HAP-1 (cell line): ENCODE measurements around the gene PHACTR2.

ENCODE experiments used
- DNase-seq, 2 experiments: peaks; one replicate each; pipeline ENCODE4 v3.0.0-alpha.2; 2016 to 2020; ENCODE audit warnings: low spot score in 2 of 2
- H3K27me3 ChIP-seq: fragments of 250-450 bp; sonication (Bioruptor Pico); 2 replicates; pipeline ENCODE4 v1.5.1; 2020; ENCODE audit warnings: low read depth, mild to moderate bottlenecking, moderate library complexity
- H3K36me3 ChIP-seq: fragments of 250-450 bp; sonication (Bioruptor Pico); replicated peaks from 2 replicates; pipeline ENCODE4 v1.5.1; 2020; ENCODE audit warnings: mild to moderate bottlenecking
- H3K4me1 ChIP-seq: fragments of 250-450 bp; sonication (Bioruptor Pico); 2 replicates; pipeline ENCODE4 v1.5.1; 2020; ENCODE audit warnings: mild to moderate bottlenecking
- H3K4me3 ChIP-seq: fragments of 250-450 bp; sonication (Bioruptor Pico); 2 replicates; pipeline ENCODE4 v1.5.1; 2020; ENCODE audit warnings: mild to moderate bottlenecking, moderate library complexity
- H3K9me3 ChIP-seq: fragments of 250-450 bp; sonication (Bioruptor Pico); 2 replicates; pipeline ENCODE4 v1.5.1; 2020; ENCODE audit warnings: mild to moderate bottlenecking, moderate library complexity
- in situ Hi-C: fragments of 300-500 bp; cut with MboI; formaldehyde crosslinking; loops from 3 replicates; pipeline ENCODE4 v1.14.3; 2020; ENCODE audit warnings: low sequenced_read_pairs, inconsistent platforms, mixed read lengths

Gene PHACTR2

DNA sequence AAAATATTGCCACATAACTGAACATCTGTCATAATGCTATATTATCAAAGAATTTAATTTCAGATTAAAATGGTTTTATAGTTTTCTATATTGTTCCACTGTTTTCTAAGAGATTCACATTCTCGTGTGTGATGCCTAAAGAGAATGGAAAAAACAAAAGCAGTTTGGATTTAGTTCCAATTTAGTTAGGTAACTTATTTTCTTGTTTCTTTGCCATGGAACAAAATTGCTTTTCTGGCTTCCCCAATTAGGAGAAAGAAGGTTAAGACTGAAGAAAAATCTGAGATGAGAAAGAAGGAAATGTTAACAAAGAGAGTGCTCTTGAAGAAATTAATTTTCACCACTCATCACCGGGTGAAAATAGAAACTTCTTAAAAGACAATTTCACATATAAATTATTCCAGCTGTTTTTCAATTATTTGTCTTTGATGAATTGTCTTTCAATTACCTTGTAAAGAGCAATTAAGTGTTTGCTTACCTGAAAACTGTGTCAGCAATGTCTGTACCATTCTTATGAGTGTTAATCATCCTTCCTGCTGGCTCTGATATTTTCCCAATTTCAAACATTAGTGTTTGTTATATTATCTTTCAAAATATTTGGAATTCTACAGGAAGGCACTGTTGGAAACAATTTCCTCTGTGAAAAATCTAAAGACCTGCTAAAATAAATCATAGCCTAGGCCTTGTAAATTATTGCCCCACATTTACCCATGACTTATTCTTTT lies 19.5 kb downstream of the PHACTR2 start:
- no peak for DNase-seq
- no peaks in the 10 kb centered on the region for H3K36me3 ChIP-seq
- no peaks in the 10 kb centered on the region for H3K9me3 ChIP-seq
- no peaks in the 10 kb centered on the region for H3K27me3 ChIP-seq
- no peak overlapping the region for H3K4me3 ChIP-seq
- H3K4me1 ChIP-seq = no peaks in the 10 kb centered on the region
- in situ Hi-C loops = no loop called here

DNA sequence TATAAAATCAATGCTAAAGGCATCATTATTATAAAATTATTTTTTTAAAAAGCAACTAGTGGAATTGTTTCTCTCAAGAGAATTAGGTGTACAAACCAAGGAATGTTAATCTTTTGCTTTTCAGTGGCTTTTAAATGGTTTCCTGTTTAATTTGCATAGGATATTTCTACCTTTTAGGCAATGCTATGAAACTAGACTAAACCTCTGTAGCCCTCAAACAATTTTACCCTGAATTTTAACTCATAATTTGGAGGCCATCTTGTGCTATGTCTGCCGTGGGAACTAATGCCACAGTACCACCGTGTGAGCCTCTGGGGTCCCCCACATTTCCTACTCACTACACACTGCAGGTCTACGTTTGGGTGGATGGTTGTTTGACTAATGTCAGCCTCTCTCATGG lies 20.6 kb downstream of the PHACTR2 start:
- no peaks in the 10 kb centered on the region for H3K36me3 ChIP-seq
- no peaks in the 10 kb centered on the region for H3K9me3 ChIP-seq
- no peaks in the 10 kb centered on the region for H3K27me3 ChIP-seq
- no peaks in the 10 kb centered on the region for H3K4me1 ChIP-seq
- in situ Hi-C loops = no loop called here
- DNase-seq = no peak
- H3K4me3 ChIP-seq = no peak overlapping the region

DNA sequence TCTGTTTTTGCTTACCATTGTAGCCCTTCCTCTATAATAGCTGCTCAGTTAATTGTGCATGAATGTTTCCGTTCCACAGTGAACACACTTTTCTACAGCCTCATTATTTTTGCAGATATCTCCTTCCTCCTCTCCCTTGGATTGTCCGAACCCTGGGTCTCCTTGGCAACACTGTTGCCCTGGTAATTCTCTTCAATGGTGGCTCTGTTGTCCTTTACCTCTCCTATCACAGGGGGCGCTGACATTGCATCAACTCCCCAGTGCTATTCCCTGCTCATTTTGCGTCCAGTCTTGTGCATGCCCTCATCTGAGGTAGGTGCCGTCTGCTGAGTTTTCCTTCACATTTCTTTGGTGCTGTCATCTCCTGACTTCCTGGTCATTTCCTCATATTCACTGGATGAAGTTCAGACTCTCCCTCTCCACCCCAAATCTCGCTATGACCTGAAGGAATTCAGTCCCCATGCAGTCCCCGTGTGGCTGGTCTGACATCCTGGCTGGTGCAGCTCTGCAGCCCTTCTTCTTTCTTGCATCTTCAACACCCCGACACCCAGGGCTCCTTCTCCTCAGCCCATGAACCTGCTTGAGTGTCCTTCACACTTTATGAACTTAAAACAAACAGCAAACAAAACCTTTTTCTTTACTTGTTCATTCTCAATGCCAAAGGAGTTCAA lies 21.1 kb downstream of the PHACTR2 start:
- no peak overlapping the region for H3K4me3 ChIP-seq
- peak in 1 of 2 experiments; percentile 10 for DNase-seq
- in situ Hi-C loops = no loop called here
- H3K36me3 ChIP-seq = no peaks in the 10 kb centered on the region
- no peaks in the 10 kb centered on the region for H3K4me1 ChIP-seq
- no peaks in the 10 kb centered on the region for H3K27me3 ChIP-seq
- no peaks in the 10 kb centered on the region for H3K9me3 ChIP-seq

DNA sequence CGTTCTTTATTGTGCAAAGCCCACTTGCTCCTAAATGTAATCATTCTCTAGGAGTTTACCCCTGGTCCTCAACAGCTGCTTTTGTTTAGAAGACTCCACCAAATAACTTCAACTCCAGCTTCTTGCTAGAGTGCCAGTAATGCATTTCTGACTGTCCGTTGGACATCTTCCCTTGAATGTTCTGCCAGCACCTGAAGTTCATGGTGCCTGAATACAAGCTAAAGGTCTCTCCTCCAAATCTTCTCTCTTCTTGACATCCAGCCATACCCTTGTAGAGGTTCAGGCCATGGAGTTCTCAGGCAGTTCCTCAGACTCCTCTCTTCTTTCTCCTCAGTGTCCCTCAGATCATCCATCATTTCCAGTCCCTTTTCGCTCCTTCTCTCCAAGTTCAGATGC lies 21.7 kb downstream of the PHACTR2 start:
- no peak for DNase-seq
- Histone ChIP-seq H3K4me1 (no peaks in the 10 kb centered on the region), H3K36me3 (no peaks in the 10 kb centered on the region), H3K27me3 (no peaks in the 10 kb centered on the region), H3K9me3 (no peaks in the 10 kb centered on the region), H3K4me3 (no peak overlapping the region)
- in situ Hi-C loops = no loop called here

DNA sequence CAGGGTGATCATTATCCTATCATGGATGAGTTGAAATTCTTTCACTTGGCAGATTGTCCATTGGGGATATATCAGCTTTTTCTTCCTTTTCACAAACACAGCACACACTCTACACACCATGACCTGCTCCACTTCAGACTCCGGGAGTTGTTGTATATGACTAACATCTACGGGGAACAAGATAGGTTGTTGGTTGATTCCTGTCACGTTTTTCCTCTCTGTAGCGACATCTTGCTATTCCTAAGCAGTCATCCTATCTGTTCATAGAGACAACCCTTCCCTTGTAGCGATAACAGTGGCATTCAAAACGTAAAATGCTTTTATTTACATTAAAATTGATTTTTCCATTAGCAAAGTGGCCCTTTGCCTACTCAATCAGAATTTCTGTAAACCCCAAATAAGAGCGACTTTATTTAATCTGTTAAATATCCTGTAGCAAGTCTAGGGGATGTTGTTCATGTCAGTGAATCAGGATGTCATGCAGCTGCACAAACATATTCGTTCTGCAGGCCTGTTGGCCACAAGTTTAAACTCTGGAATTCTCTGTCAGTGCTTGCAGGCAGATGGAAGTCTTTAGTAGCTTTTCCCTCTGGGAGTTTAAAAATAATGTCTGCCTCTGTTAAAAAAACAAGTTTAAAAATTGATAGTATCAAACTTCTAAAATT lies 23.1 kb downstream of the PHACTR2 start:
- H3K36me3 ChIP-seq = no peaks in the 10 kb centered on the region
- no peak overlapping the region for H3K4me3 ChIP-seq
- no peak for DNase-seq
- no peaks in the 10 kb centered on the region for H3K27me3 ChIP-seq
- H3K4me1 ChIP-seq = no peaks in the 10 kb centered on the region
- in situ Hi-C loops = no loop called here
- no peaks in the 10 kb centered on the region for H3K9me3 ChIP-seq

DNA sequence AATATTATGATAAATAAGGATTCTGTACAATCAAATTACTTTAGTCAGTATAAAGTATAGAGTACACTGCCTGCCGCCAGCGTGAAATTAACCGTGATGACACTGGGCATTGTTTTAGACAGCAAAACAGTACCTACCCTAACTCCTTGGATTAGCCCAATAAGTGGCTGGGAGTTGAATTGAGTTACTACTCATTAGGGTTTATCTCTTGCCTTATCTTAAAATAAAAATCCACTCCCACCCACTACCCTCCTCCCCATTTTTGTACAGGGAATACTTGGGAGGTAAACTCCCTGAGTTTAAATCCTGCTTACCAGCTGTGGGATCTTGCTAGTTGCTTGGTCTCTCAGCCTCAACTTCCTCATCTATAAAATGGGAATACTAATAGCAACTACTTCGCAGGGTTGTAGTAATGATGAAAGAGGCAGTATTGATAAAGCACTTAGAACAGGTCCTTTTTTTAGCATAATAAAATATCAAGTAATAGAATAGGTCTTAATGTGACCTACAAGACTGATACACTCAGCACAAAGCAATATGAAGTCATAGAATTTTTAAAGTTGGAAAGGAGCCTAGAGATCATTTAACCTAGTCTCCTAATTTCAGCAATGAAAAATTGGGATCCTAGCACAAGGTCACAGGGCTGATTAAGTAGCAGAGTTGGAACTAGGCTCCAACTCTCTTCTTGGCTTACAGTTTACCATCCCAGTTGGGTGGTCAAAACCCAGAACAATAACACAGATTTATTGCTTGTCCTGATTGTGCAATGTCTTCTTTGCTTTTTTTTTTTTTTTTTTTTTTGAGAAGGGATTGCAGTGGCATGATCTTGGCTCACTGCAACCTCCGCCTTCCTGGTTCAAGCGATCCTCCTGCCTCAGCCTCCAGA lies 23.8 kb downstream of the PHACTR2 start:
- DNase-seq = no peak
- Histone ChIP-seq H3K4me3 (no peak overlapping the region), H3K27me3 (no peaks in the 10 kb centered on the region), H3K9me3 (no peaks in the 10 kb centered on the region), H3K4me1 (no peaks in the 10 kb centered on the region), H3K36me3 (no peaks in the 10 kb centered on the region)
- in situ Hi-C loops = no loop called here

DNA sequence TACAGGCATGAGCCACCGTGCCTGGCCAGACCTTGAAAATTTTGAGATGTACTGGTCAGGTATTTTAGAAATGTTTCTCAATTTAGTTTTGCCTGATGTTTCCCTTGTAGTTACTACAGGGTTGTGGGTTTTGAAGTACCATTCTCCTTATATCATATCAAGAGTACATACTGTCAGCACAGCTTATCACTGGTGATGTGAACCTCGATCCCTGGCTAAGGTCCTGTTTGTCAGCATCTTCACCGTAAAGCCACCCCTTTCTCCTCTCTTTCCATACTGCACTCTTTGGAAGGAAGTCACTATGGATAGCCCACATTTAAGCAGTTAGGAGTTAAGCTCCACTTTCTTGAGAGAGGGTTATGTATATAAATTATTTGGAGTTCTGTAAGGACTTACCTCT lies 27.8 kb downstream of the PHACTR2 start:
- H3K27me3 ChIP-seq = no peaks in the 10 kb centered on the region
- in situ Hi-C loops = no loop called here
- no peaks in the 10 kb centered on the region for H3K36me3 ChIP-seq
- no peaks in the 10 kb centered on the region for H3K4me1 ChIP-seq
- H3K4me3 ChIP-seq = no peak overlapping the region
- no peaks in the 10 kb centered on the region for H3K9me3 ChIP-seq
- no peak for DNase-seq

DNA sequence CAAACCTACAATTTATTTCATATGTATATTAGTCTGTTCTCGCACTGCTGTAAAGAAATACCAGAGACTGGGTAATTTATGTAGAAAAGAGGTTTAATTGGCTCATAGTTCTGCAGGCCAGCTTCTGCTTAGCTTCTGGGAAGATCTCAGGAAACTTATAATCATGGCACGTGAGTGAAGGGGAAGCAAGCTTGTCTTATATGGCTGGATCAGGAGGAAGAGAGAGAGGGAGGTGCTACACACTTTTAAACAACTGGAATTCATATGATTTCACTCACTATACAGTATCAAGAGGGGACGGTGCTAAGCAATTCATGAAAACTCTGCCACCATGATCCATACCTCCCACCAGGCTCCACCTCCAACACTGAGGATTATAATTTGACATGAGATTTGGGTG lies 29.9 kb downstream of the PHACTR2 start:
- in situ Hi-C loops = no loop called here
- Histone ChIP-seq H3K4me3 (no peak overlapping the region), H3K36me3 (no peaks in the 10 kb centered on the region)

DNA sequence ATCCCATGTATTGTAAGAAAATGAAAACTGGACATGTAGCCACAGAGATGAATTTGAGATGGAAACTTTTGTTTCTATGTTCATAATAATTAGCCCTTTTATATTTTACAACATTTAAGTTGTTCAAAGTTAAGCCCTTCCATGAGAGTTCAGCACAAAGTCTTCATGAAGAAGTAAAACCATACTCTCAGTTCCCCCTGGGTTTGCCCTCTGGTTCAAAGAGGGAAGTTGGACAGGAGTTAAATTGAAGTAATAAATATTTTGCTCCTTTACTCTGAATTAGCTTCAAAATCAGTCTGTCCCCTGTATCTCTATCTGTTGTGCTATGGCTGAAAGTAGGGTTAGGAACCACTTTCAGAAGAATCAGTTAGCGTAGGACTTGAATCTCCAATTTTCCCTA lies 31.1 kb downstream of the PHACTR2 start:
- Histone ChIP-seq H3K27me3 (no peaks in the 10 kb centered on the region; the same call in 1 of the 2 replicates), H3K4me1 (no peaks in the 10 kb centered on the region), H3K9me3 (no peaks in the 10 kb centered on the region), H3K4me3 (no peak overlapping the region), H3K36me3 (no peaks in the 10 kb centered on the region)
- in situ Hi-C loops = no loop called here
- no peak for DNase-seq

More for the DNA sequence above, 29.9 kb downstream of the PHACTR2 start:
- Histone ChIP-seq H3K4me1 (no peaks in the 10 kb centered on the region), H3K27me3 (no peaks in the 10 kb centered on the region), H3K9me3 (no peaks in the 10 kb centered on the region)
- DNase-seq = no peak

DNA sequence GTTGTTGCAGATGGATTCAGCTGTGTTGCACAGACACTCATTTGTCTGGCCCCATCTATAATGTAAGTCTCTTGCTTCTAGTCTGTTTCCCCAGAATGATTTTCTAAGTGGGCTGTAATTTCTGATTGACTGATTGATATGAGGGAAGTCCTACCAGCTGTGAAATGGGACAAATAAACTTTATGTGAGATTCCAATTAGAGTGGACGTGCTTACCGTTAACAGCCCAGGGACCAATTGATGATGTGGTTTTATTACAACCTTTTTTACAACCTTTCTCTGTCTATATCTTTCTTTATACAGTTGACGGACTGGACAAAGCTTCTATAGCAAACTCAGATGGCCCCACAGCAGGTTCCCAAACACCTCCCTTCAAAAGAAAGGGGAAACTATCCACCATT lies 33.9 kb downstream of the PHACTR2 start:
- H3K27me3 ChIP-seq = no peaks in the 10 kb centered on the region; the same call in 1 of the 2 replicates
- H3K9me3 ChIP-seq = no peaks in the 10 kb centered on the region
- no peak for DNase-seq
- in situ Hi-C loops = no loop called here
- H3K36me3 ChIP-seq = no peaks in the 10 kb centered on the region
- no peak overlapping the region for H3K4me3 ChIP-seq
- H3K4me1 ChIP-seq = no peaks in the 10 kb centered on the region

DNA sequence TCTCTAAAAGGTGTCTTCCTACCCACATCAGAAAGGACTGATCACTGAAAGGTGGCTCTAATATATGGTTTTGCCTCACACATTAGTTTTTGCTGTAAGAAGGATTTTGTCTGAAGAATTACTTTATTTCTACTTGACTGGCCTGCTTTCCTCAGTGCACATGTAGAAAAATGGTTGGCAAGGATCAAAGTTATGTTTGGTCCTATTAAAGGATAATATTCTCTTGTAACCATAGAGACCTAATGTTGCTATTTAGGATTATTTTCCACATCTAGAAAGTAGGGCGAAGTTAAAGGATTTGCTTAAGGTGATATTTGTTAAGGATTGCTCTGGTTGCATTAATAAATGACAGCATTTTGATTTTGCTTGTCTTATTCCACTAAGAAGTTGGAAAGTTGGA lies 40.7 kb downstream of the PHACTR2 start:
- H3K9me3 ChIP-seq = no peaks in the 10 kb centered on the region
- H3K4me1 ChIP-seq = no peaks in the 10 kb centered on the region
- DNase-seq = no peak
- no peaks in the 10 kb centered on the region for H3K27me3 ChIP-seq
- no peak overlapping the region for H3K4me3 ChIP-seq
- in situ Hi-C loops = no loop called here
- no peaks in the 10 kb centered on the region for H3K36me3 ChIP-seq

DNA sequence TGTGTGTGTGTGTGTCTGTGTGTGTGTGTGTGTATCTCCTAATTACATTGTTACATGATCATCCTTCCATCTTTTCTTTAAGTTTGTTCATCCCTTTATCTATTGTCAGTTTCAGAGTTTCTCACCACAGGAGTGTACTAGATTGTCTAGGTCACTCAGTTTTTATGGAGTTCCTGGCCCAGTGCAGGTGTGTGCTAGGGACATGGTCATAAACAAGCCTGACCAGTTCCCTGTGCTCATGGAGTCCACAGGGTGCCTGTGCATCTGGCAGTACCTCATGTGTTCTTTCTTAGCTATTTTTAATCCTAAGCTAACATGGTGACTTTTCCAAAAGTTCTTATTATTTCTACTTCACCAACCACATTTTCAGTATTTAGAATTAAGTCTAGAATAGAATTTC lies 43.9 kb downstream of the PHACTR2 start:
- in situ Hi-C loops = no loop called here
- no peak for DNase-seq
- no peaks in the 10 kb centered on the region for H3K9me3 ChIP-seq
- no peak overlapping the region for H3K4me3 ChIP-seq
- H3K4me1 ChIP-seq = no peaks in the 10 kb centered on the region
- no peaks in the 10 kb centered on the region for H3K27me3 ChIP-seq
- no peaks in the 10 kb centered on the region for H3K36me3 ChIP-seq

DNA sequence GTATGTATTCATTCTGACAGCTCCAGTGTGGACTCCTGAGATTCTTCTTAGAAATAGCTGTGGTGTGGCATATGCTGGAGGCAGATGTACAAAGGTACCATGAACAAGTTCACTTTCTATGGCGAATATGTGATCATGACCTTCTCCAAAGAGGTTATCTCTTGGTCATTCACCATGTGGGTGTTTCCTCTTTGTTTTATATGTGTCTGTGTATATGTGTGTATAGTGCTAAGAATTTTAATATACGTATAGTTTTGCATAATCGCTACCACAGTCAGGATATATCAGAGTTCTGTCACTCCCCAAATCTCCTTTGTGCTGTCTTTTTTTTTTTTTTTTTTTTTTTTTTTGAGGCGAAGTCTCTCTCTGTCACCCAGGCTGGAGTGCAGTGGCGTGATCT lies 47.1 kb downstream of the PHACTR2 start:
- H3K27me3 ChIP-seq = no peaks in the 10 kb centered on the region
- in situ Hi-C loops = no loop called here
- no peak overlapping the region for H3K4me3 ChIP-seq
- no peaks in the 10 kb centered on the region for H3K4me1 ChIP-seq
- no peak for DNase-seq
- no peaks in the 10 kb centered on the region for H3K36me3 ChIP-seq
- no peaks in the 10 kb centered on the region for H3K9me3 ChIP-seq
